H4 (cell line): ENCODE data around the gene SLC26A9. TPM values are rescaled to one million over a fixed set of nuclear protein-coding genes. Genes with fewer than 3 reads are reported as not detected.
"Not testable (repeated sequence)": the region's sequence is repeated elsewhere in the genome, so short reads cannot be mapped to it uniquely, and the experiment has no call there.

ENCODE experiments used
- DNase-seq: peaks from one replicate; pipeline ENCODE4 v3.0.0-alpha.2; 2015; ENCODE audit warnings: low spot score
- total RNA-seq: library from RNA; depleted of rRNA; stranded (reverse); fragments of >200 nt; shearing (Covaris generic); gene quantifications from 2 replicates; pipeline ENCODE4 v1.2.3, GENCODE V29; 2014; rRNA removed

Gene SLC26A9
- total RNA-seq, 1 experiment from 2014 or later, result not detected

GRCh38 chr1:205891481-205891880 lies 51.8 kb downstream of the SLC26A9 start:
- DNase-seq, result not testable (repeated sequence)

- DNase-seq, result not testable (repeated sequence)
These were observed 52.6 kb downstream of the SLC26A9 start for GRCh38 chr1:205890631-205891030.

GRCh38 chr1:205889706-205890105 lies 53.5 kb downstream of the SLC26A9 start:
- DNase-seq, result peak; percentile 54

DNA sequence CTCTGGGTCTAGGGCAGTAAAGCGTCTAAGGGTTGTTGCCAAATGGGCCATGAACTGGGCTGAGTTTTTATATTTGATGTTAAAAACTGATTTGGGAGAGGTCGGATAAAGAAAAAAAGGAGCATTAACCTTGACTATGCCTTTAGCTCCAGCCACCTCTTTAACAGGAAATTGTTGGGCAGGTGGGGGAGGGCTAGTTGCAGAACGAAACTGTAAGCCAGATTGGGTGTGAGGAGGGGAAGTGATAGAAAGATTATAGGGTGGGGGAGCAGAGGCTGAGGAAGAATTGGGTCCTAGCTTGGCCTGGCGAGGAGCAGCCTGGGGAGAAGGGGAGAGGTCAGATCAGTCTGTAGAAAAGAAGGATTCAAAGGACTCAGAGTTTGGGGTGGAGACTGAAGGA lies 54.2 kb downstream of the SLC26A9 start:
- not testable (repeated sequence) for DNase-seq

- no peak for DNase-seq
These were observed 59.5 kb downstream of the SLC26A9 start for GRCh38 chr1:205883792-205884191.

DNA sequence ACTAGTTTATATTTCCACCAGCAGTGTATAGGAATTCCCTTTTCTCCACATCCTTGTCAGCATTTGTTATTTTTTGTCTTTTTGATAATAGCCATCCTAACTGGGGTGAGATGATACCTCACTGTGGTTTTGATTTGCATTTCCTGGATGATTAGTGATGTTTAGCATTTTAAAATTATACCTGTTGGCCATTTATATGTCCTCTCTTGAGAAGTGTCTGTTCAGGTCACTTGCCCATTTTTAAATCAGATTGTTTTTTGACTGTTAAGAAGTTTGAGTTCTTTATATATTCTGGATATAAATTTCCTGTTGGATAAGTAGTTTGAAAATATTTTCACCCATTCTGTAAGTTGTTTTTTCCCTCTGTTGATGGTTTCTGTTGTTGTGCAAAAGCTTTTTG lies 62.3 kb downstream of the SLC26A9 start:
- no peak for DNase-seq

DNA sequence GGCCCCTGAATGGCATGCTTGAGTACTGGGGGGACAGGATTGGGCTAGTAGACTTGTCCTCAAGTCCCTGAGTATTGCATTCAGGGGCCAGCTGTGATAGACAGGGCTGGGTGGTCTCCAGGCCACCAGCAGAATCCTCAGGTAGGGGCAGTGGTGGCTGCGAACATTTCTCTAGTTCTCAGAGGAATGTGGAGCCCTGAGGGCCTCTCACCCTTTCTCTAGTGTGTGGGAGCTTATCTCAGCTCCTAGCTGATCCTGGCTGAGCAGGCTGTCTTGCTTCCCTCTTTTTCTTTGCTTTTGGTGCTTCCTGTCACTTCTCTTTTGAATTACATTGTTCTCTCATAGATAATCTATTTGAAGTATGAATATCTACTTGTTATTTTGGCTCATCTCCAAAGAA lies 63.3 kb downstream of the SLC26A9 start:
- no peak for DNase-seq

DNA sequence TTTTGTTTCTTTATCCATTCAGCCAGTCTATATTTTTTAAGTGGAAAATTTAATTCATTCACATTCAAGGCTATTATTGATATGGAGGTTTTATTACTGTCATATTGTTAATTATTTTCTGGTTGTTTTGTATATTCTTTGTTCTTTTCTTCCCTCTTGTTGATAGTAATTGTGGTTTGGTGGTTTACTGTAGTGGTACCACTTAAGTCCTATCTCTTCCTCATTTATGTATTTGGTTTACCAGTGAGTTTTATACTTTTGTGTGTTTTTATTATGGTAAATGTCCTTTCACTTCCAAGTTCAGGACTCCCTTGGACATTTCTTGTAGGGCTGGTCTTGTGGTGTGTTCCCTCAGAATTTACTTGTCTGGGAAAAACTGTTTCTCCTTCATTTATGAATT lies 65.2 kb downstream of the SLC26A9 start:
- no peak for DNase-seq

- DNase-seq, result not testable (repeated sequence)
These were observed 70.1 kb downstream of the SLC26A9 start for GRCh38 chr1:205873148-205873547.

DNA sequence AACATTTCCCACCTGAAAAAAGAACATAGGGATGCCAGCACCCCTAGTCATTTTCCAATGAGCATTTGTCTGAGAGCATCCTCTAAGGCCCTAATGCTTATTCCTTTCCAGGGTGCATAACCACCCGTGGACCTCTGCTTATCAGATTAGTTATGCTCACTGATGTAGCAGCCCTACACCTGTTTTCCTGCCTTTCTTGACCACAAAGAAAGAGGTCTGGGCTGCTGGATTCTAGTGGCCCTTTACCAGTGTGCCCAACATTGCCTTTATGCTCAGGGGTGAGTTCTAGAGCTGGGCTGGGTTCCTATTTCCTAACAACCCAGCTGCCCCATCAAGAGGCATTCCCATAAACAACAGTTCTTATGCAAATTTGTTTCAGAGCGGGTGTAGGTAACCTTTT lies 73.0 kb downstream of the SLC26A9 start:
- DNase-seq, result no peak

Other genes starting within 250 kb of the SLC26A9 start
- gene NUCKS1, start 193.3 kb downstream of the SLC26A9 start, total RNA-seq, result 179 and 195 TPM in 2 replicates
- 15.5 and 15.8 TPM in 2 replicates for gene RAB29, start 168.0 kb downstream of the SLC26A9 start, total RNA-seq
- gene SLC41A1, start 130.3 kb downstream of the SLC26A9 start, total RNA-seq, result 8.2 and 15.7 TPM in 2 replicates
- not detected in 2 replicates for gene PM20D1, start 93.3 kb downstream of the SLC26A9 start, total RNA-seq
- 1.9 and 3.8 TPM in 2 replicates for gene RAB7B, start 59.9 kb upstream of the SLC26A9 start, total RNA-seq
- not detected in 2 replicates for gene CTSE, start 80.4 kb upstream of the SLC26A9 start, total RNA-seq
- gene RHEX, start 109.7 kb upstream of the SLC26A9 start, total RNA-seq, result not detected in 2 replicates
- not detected in 2 replicates for gene AVPR1B, start 173.9 kb upstream of the SLC26A9 start, total RNA-seq